K562 (cell line): ENCODE results near the gene CKMT2. TPM values are rescaled to one million over a fixed set of nuclear protein-coding genes. Genes with fewer than 3 reads are reported as not detected.

ENCODE experiments used
- ATAC-seq: fragments of 200-7000 bp; cut with Tn5 transposase; 3 replicates; pipeline ENCODE4 v1.9.1; 2020; ENCODE audit warnings: moderate library complexity
- BruUV-seq: library from RNA; stranded (reverse); fragments of 400-500 nt; replicated peaks from 2 replicates; lab custom pipeline; 2021; lab: Mats Ljungman, UMichigan
- CTCF ChIA-PET: fragments of 300-600 bp; formaldehyde crosslinking; extraction: SDS; loops from one replicate; lab custom pipeline; 2021; ENCODE audit warnings: low intra/inter-chr PET ratio; lab: Yijun Ruan, JAX
- POLR2A ChIA-PET: fragments of 300-600, 350-650 bp; sonication (Branson Sonifier 250); formaldehyde crosslinking; extraction: SDS; loops from one replicate; lab custom pipeline; 2021; ENCODE audit warnings: antibody characterized with exemption, inconsistent platforms; lab: Yijun Ruan, JAX
- DNase-seq, 4 experiments: peaks; one replicate each; pipeline versions ENCODE4 v3.0.0 to v3.0.0-alpha.2; 2011 to 2018; ENCODE audit warnings: low spot score in 3 of 4, mixed read lengths in 3 of 4; ENCODE audit errors: extremely low read depth in 1 of 4
- FAIRE-seq: peaks from 2 replicates; lab custom pipeline; 2011; peaks lifted over from hg19 to GRCh38; lab: Jason Lieb, UNC
- H2AFZ ChIP-seq: 2 replicates; pipeline ENCODE4 v1.6.0; 2011; ENCODE audit warnings: low read depth, low read length, control low read depth, inconsistent platforms
- H3K27ac ChIP-seq: fragments of 200-600 bp; 3 replicates; pipeline ENCODE4 v1.8.0; 2011; ENCODE audit warnings: low read depth, mild to moderate bottlenecking, control low read depth, inconsistent platforms, low read length, moderate library complexity, mixed read lengths; ENCODE audit errors: extremely low read depth
- H3K27me3 ChIP-seq, 2 experiments: fragments of 300-600 bp in 1 of 2; 2 replicates in 1 of 2; 3 replicates in 1 of 2; pipeline versions ENCODE4 v1.6.0 to v1.8.0; 2011; ENCODE audit warnings: inconsistent platforms in 2 of 2, low read length in 2 of 2, mild to moderate bottlenecking in 1 of 2, mixed read lengths in 1 of 2, moderate library complexity in 1 of 2; ENCODE audit not compliant: control insufficient read depth in 2 of 2, insufficient read depth in 2 of 2
- H3K36me3 ChIP-seq: fragments of 300-600 bp; 3 replicates; pipeline ENCODE4 v1.8.0; 2011; ENCODE audit warnings: mild to moderate bottlenecking, low read length, inconsistent platforms; ENCODE audit not compliant: control insufficient read depth, insufficient read depth
- H3K4me1 ChIP-seq, 2 experiments: fragments of 200-600 bp in 1 of 2; replicated peaks in 1 of 2; 2 replicates in 1 of 2; 3 replicates in 1 of 2; pipeline versions ENCODE4 v1.5.1 to v1.8.0; 2011; ENCODE audit warnings: inconsistent platforms in 2 of 2, low read length in 2 of 2, mild to moderate bottlenecking in 1 of 2, mixed read lengths in 1 of 2, moderate library complexity in 1 of 2; ENCODE audit not compliant: control insufficient read depth in 2 of 2, insufficient read depth in 2 of 2
- H3K4me2 ChIP-seq: 2 replicates; pipeline ENCODE4 v1.6.1; 2011; ENCODE audit warnings: low read length, control low read depth, inconsistent platforms, mixed read lengths; ENCODE audit not compliant: insufficient read depth
- H3K4me3 ChIP-seq: fragments of 200-600 bp; sonication (generic), shearing (Covaris generic); 2 replicates; pipeline ENCODE4 v1.5.1; 2016; ENCODE audit warnings: control low read depth, inconsistent platforms
- H3K79me2 ChIP-seq: fragments of 200-600 bp; 3 replicates; pipeline ENCODE4 v1.8.0; 2011; ENCODE audit warnings: low read length, inconsistent platforms; ENCODE audit not compliant: control insufficient read depth, insufficient read depth
- H3K9ac ChIP-seq, 2 experiments: 2 replicates each; pipeline versions ENCODE4 v1.6.0 to v1.6.1; 2011; ENCODE audit warnings: low read depth in 2 of 2, low read length in 2 of 2, control low read depth in 1 of 2, inconsistent platforms in 1 of 2, mild to moderate bottlenecking in 1 of 2, mixed read lengths in 1 of 2; ENCODE audit not compliant: insufficient read depth in 1 of 2
- H3K9me1 ChIP-seq: one replicate; pipeline ENCODE4 v1.6.0; 2011; ENCODE audit warnings: inconsistent platforms, mild to moderate bottlenecking, low read length, moderate library complexity; ENCODE audit not compliant: control insufficient read depth, insufficient read depth
- H3K9me3 ChIP-seq: replicated peaks from 2 replicates; pipeline ENCODE4 v1.5.1; 2011; ENCODE audit warnings: low read depth, low read length, inconsistent platforms; ENCODE audit not compliant: control insufficient read depth, insufficient read depth
- H4K20me1 ChIP-seq: replicated peaks from 2 replicates; pipeline ENCODE4 v1.6.1; 2011; ENCODE audit warnings: low read length, inconsistent platforms, mixed read lengths; ENCODE audit not compliant: control insufficient read depth, insufficient read depth
- FOXA3 ChIP-seq, 2 experiments: fragments of 450-650 bp in 1 of 2; sonication (generic) in 1 of 2; formaldehyde crosslinking; IDR thresholded peaks in 1 of 2; conservative IDR thresholded peaks in 1 of 2; 2 replicates each; pipeline versions ENCODE4 v1.4.0 to v1.8.0; 2020 to 2022; ENCODE audit warnings: mild to moderate bottlenecking in 2 of 2, missing genetic modification reagents in 1 of 2
- HNRNPL ChIP-seq: fragments of 200-400 bp; formaldehyde crosslinking; IDR thresholded peaks from 2 replicates; pipeline ENCODE4 v1.6.1; 2017; ENCODE audit warnings: low read depth, mild to moderate bottlenecking, low read length
- HOXB6 ChIP-seq: fragments of 250-450 bp; sonication (Bioruptor Pico); IDR thresholded peaks from 2 replicates; pipeline ENCODE4 v1.5.1; 2022; ENCODE audit warnings: mild to moderate bottlenecking, borderline replicate concordance
- ZBED1 ChIP-seq: IDR thresholded peaks from 2 replicates; pipeline ENCODE4 v1.6.1; 2014
- ZNF253 ChIP-seq: fragments of 250-450 bp; sonication (Bioruptor Pico); conservative IDR thresholded peaks from 2 replicates; pipeline ENCODE4 v1.6.1; 2021; ENCODE audit warnings: mild to moderate bottlenecking
- ZSCAN29 ChIP-seq: fragments of 450-650 bp; IDR thresholded peaks from 2 replicates; pipeline ENCODE4 v1.6.1; 2017
- whole genome bisulfite sequencing: fragments of 100-300 bp; shearing (Covaris generic); methylation state at CpG from one replicate; pipeline ENCODE4 v1.1.6; 2016; ENCODE audit warnings: low coverage, mixed read lengths; ENCODE audit not compliant: insufficient coverage; ENCODE audit errors: missing lambda C conversion rate; 5-methylcytosine and 5-hydroxymethylcytosine counted together
- in situ Hi-C: fragments of 300-500 bp; cut with MboI; formaldehyde crosslinking; loops from 4 replicates; pipeline ENCODE4 v1.15.0; 2018; ENCODE audit warnings: inconsistent platforms, mixed read lengths
- intact Hi-C: fragments of 100-400 bp; cut with micrococcal nuclease; formaldehyde crosslinking; loops from 2 replicates; pipeline ENCODE4 v1.14.2; 2022
- polyA plus RNA-seq, 8 experiments: library from polyadenylated mRNA; depleted of rRNA in 4 of 8; stranded (reverse) in 5 of 8; unstranded in 3 of 8; fragments of >200 nt; fragmentation: Nextera tagmentation in 2 of 8; fragmentation: Illumina TruSeq in 1 of 8; extraction: Ambion mirVana in 2 of 8; extraction: Trizol in 1 of 8; gene quantifications; 2 replicates each; pipeline versions ENCODE4 v1.2.1 to v1.2.3, GENCODE V29; 2011 to 2014; ENCODE audit warnings: inconsistent platforms in 1 of 8, missing spikeins in 1 of 8
- total RNA-seq, 7 experiments: library from RNA; depleted of rRNA in 6 of 7; stranded (reverse); fragments of >200 nt in 6 of 7; fragmentation: Illumina TruSeq in 2 of 7; extraction: Trizol in 2 of 7; gene quantifications; 2 replicates each; pipeline versions ENCODE4 v1.2.1 to v1.2.3, GENCODE V29; 2011 to 2021; ENCODE audit warnings: low replicate concordance in 1 of 7

The CKMT2 gene
- total and polyA plus RNA-seq, 9 of the 15 experiments (the other 6 are each of a cell fraction or from before 2014, with no cell fraction given): 0.03 TPM; not detected in 8

GRCh38 chr5:81241961-81242648 is 9.0 kb downstream of the CKMT2 start:
- no peak overlapping the region for H3K27ac ChIP-seq
- no peak for DNase-seq
- no peak overlapping the region for H3K4me3 ChIP-seq
- in situ Hi-C loops: no loop called here
- TF ChIP-seq ZNF253 (CRISPR knock-in tag): no peak
- TF ChIP-seq HOXB6 (CRISPR knock-in tag): no peak
- TF ChIP-seq HNRNPL: no peak
- TF ChIP-seq FOXA3 (CRISPR knock-in tag; conservative IDR thresholded peaks at IDR 0.05 in 1 of 2, IDR thresholded peaks at IDR 0.05 in 1 of 2): no peak
- TF ChIP-seq ZBED1: no peak
- TF ChIP-seq ZSCAN29: no peak
- TF ChIP-seq, all 486 proteins: peak for 0
- H3K9ac ChIP-seq: no peak overlapping the region
- FAIRE-seq (no peak), ATAC-seq (no peak)
- H3K4me2 ChIP-seq: no peak overlapping the region
- 56% methylated on average over 8 of the region's 8 CpGs for WGBS
- no peaks in the 10 kb centered on the region for H3K9me1 ChIP-seq
- intact Hi-C loops: no loop called here
- no peaks in the 10 kb centered on the region; the same call in 2 of the 3 replicates for H3K36me3 ChIP-seq
- H3K4me1 ChIP-seq: no peaks in the 10 kb centered on the region
- no peak overlapping the region for H2AFZ ChIP-seq
- no peaks in the 10 kb centered on the region for H4K20me1 ChIP-seq
- ChIA-PET POLR2A (interaction anchor here (0.7 kb wide), 1 partner anchor 1658 kb away, joined by 3 read pairs; no protein-coding TSS in a partner anchor), CTCF (no interaction called here)
- H3K27me3 ChIP-seq: no peaks in the 10 kb centered on the region
- BruUV-seq: no TSS peak
- H3K9me3 ChIP-seq: no peaks in the 10 kb centered on the region
- no peaks in the 10 kb centered on the region for H3K79me2 ChIP-seq
